GM23338 (cell line): ENCODE results near the gene MAP4. TPM values are rescaled to one million over a fixed set of nuclear protein-coding genes. Genes with fewer than 3 reads are reported as not detected.

Source experiments
- ATAC-seq: fragments of 200-7000 bp; cut with Tn5 transposase; 3 replicates; pipeline ENCODE4 v1.9.1; 2020
- DNase-seq: peaks from one replicate; pipeline ENCODE4 v3.0.0-alpha.2; 2015; ENCODE audit warnings: low spot score
- H2AFZ ChIP-seq: fragments of 200-600 bp; sonication (generic); 2 replicates; pipeline ENCODE4 v1.8.0; 2016; ENCODE audit warnings: antibody characterized with exemption, mild to moderate bottlenecking, moderate library complexity
- H3F3A ChIP-seq: fragments of 200-600 bp; sonication (generic); replicated peaks from 2 replicates; pipeline ENCODE4 v1.8.0; 2017; ENCODE audit warnings: antibody characterized with exemption, mixed run types, low read depth
- H3K27ac ChIP-seq: fragments of 200-600 bp; sonication (generic); 2 replicates; pipeline ENCODE4 v1.6.1; 2016; ENCODE audit warnings: low read depth
- H3K27me3 ChIP-seq: fragments of 200-600 bp; sonication (generic); 2 replicates; pipeline ENCODE4 v1.8.0; 2016; ENCODE audit warnings: mild to moderate bottlenecking, mixed run types, moderate library complexity; ENCODE audit not compliant: insufficient read depth
- H3K36me3 ChIP-seq: fragments of 200-600 bp; sonication (generic); 2 replicates; pipeline ENCODE4 v1.8.0; 2016; ENCODE audit warnings: mild to moderate bottlenecking; ENCODE audit not compliant: insufficient read depth
- H3K4me1 ChIP-seq: fragments of 200-600 bp; sonication (generic); 2 replicates; pipeline ENCODE4 v1.8.0; 2016; ENCODE audit warnings: mild to moderate bottlenecking, moderate library complexity; ENCODE audit not compliant: insufficient read depth
- H3K4me2 ChIP-seq: fragments of 200-600 bp; sonication (generic); 2 replicates; pipeline ENCODE4 v1.7.1; 2017; ENCODE audit warnings: mixed run types
- H3K4me3 ChIP-seq: fragments of 200-600 bp; sonication (generic); 2 replicates; pipeline ENCODE4 v1.6.1; 2016; ENCODE audit warnings: mixed run types
- H3K79me2 ChIP-seq: fragments of 200-600 bp; sonication (generic); replicated peaks from 2 replicates; pipeline ENCODE4 v1.8.0; 2017; ENCODE audit warnings: mild to moderate bottlenecking; ENCODE audit not compliant: insufficient read depth
- H3K9me2 ChIP-seq: fragments of 200-600 bp; sonication (generic); 2 replicates; pipeline ENCODE4 v1.8.0; 2017; ENCODE audit not compliant: insufficient read depth
- H4K20me1 ChIP-seq: fragments of 200-600 bp; sonication (generic); replicated peaks from 2 replicates; pipeline ENCODE4 v1.8.0; 2017; ENCODE audit warnings: mild to moderate bottlenecking; ENCODE audit not compliant: insufficient read depth
- H3K27ac Mint-ChIP-seq: 2 replicates; pipeline ENCODE4 v1.8.0; 2020; ENCODE audit warnings: inconsistent platforms, mild to moderate bottlenecking, moderate library complexity, mixed read lengths
- H3K27me3 Mint-ChIP-seq: 3 replicates; pipeline ENCODE4 v1.8.0; 2022; ENCODE audit warnings: low read depth, mild to moderate bottlenecking, moderate library complexity, mixed read lengths, inconsistent platforms; ENCODE audit not compliant: insufficient read depth, poor library complexity
- H3K36me3 Mint-ChIP-seq: 3 replicates; pipeline ENCODE4 v1.8.0; 2021; ENCODE audit warnings: low read depth, mild to moderate bottlenecking, inconsistent platforms, moderate library complexity, mixed read lengths
- H3K4me1 Mint-ChIP-seq: 3 replicates; pipeline ENCODE4 v1.8.0; 2020; ENCODE audit warnings: mild to moderate bottlenecking, inconsistent platforms, mixed read lengths
- H3K4me3 Mint-ChIP-seq: 3 replicates; pipeline ENCODE4 v1.8.0; 2021; ENCODE audit warnings: moderate library complexity, mild to moderate bottlenecking, inconsistent platforms, mixed read lengths
- H3K9me3 Mint-ChIP-seq: 3 replicates; pipeline ENCODE4 v1.8.0; 2020; ENCODE audit warnings: moderate library complexity, mild to moderate bottlenecking, inconsistent platforms, mixed read lengths
- EZH2phosphoT487 ChIP-seq: fragments of 200-600 bp; sonication (generic); IDR thresholded peaks from one replicate; pipeline ENCODE4 v1.8.1; 2018; ENCODE audit warnings: antibody characterized with exemption; ENCODE audit not compliant: unreplicated experiment
- JUNB ChIP-seq: IDR thresholded peaks from one replicate; pipeline ENCODE4 v1.6.1; 2016; ENCODE audit warnings: antibody characterized with exemption; ENCODE audit not compliant: unreplicated experiment
- NANOG ChIP-seq: IDR thresholded peaks from 2 replicates; pipeline ENCODE4 v1.6.1; 2016; ENCODE audit warnings: antibody characterized with exemption, borderline replicate concordance
- POLR2AphosphoS5 ChIP-seq: IDR thresholded peaks from 2 replicates; pipeline ENCODE4 v1.6.1; 2016; ENCODE audit warnings: antibody characterized with exemption, low read depth
- STAT1 ChIP-seq: IDR thresholded peaks from one replicate; pipeline ENCODE4 v1.6.1; 2016; ENCODE audit warnings: antibody characterized with exemption; ENCODE audit not compliant: unreplicated experiment
- ZNF114 ChIP-seq: fragments of 250-450 bp; sonication (Bioruptor Pico); IDR thresholded peaks from 2 replicates; pipeline ENCODE4 v1.5.0; 2020; ENCODE audit warnings: mild to moderate bottlenecking, moderate library complexity
- ZNF331 ChIP-seq: fragments of 250-450 bp; sonication (Bioruptor Pico); IDR thresholded peaks from 2 replicates; pipeline ENCODE4 v1.5.0; 2020; ENCODE audit warnings: low read depth, mild to moderate bottlenecking, moderate library complexity
- polyA plus RNA-seq: library from polyadenylated mRNA; unstranded; fragments of >200 nt; fragmentation: Nextera tagmentation; extraction: Ambion mirVana; gene quantifications from 2 replicates; pipeline ENCODE4 v1.2.1, GENCODE V29; 2016
- total RNA-seq: library from RNA; depleted of rRNA; stranded (reverse); fragments of >200 nt; shearing (Covaris generic); gene quantifications from 2 replicates; pipeline ENCODE4 v1.2.3, GENCODE V29; 2014
- TF ChIP-seq, protein P1 (sequence below), 2 experiments: fragments of 200-600 bp in 1 of 2; sonication (generic) in 1 of 2; conservative IDR thresholded peaks; 2 replicates each; pipeline versions ENCODE4 v1.5.1 to v1.6.1; 2016 to 2017; ENCODE audit warnings: antibody characterized with exemption in 2 of 2, low read depth in 2 of 2, mild to moderate bottlenecking in 2 of 2, moderate library complexity in 1 of 2
- TF ChIP-seq, protein P2 (sequence below): IDR thresholded peaks from 2 replicates; pipeline ENCODE4 v1.6.1; 2016; ENCODE audit warnings: antibody characterized with exemption
- TF ChIP-seq, protein P3 (sequence below): IDR thresholded peaks from one replicate; pipeline ENCODE4 v1.6.1; 2018; ENCODE audit warnings: antibody characterized with exemption; ENCODE audit not compliant: unreplicated experiment
- TF ChIP-seq, protein P4 (sequence below): fragments of 250-450 bp; sonication (Bioruptor Pico); IDR thresholded peaks from 2 replicates; pipeline ENCODE4 v1.5.0; 2020; ENCODE audit warnings: mild to moderate bottlenecking, moderate library complexity

MAP4 gene
- total and polyA plus RNA-seq, 2 experiments from 2014 or later = 103 to 113 TPM

DNA sequence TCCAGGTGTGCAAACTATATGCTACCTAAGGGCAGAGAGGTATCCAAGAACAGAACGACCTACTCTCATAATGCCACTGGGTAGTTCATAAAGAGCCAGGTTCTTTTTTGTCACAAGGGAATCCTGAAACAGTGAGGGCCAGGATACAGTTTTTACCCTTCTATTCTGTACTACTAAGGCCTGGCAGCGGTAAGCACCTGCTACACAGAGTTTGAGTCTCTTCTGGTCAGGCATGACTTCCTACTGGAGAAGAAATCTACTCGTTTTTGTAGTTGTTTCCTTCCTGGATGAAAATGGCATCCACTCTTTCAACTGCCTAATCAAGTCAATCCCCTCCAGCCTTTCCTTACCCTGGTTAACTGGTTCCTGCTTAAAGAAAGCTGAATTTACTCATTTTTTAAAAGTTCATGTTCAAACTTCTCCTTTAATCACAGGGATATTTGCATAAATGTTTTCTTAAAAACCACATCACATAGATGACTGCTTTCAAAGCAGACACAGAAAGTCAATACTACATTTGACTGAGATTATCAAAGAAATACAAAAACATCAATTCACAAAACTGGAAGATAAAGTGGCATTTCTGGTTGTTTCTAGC, 40.0 kb downstream of the MAP4 start:
- no peaks in the 10 kb centered on the region for H3K36me3 ChIP-seq
- H3K27ac ChIP-seq = no peak overlapping the region
- DNase-seq = no peak
- no peak overlapping the region for H3K4me3 ChIP-seq
- H4K20me1 ChIP-seq = peaks cover 5% of the 10 kb centered on the region; the same call in 1 of the 2 replicates
- H2AFZ ChIP-seq = no peak overlapping the region
- H3K4me2 ChIP-seq = no peak overlapping the region
- no peaks in the 10 kb centered on the region for H3K27me3 ChIP-seq
- no peak overlapping the region for H3K27ac Mint-ChIP-seq
- H3K79me2 ChIP-seq = peaks cover 13% of the 10 kb centered on the region
- no peaks in the 10 kb centered on the region for H3K9me2 ChIP-seq
- H3K36me3 Mint-ChIP-seq = no peaks in the 10 kb centered on the region; the same call in 2 of the 3 replicates
- H3K27me3 Mint-ChIP-seq = peaks cover 6% of the 10 kb centered on the region
- ATAC-seq = no peak
- no peaks in the 10 kb centered on the region for H3K9me3 Mint-ChIP-seq
- H3F3A ChIP-seq = no peaks in the 10 kb centered on the region
- no peaks in the 10 kb centered on the region for H3K4me1 ChIP-seq
- no peaks in the 10 kb centered on the region for H3K4me1 Mint-ChIP-seq
- TF ChIP-seq, protein P1, sequence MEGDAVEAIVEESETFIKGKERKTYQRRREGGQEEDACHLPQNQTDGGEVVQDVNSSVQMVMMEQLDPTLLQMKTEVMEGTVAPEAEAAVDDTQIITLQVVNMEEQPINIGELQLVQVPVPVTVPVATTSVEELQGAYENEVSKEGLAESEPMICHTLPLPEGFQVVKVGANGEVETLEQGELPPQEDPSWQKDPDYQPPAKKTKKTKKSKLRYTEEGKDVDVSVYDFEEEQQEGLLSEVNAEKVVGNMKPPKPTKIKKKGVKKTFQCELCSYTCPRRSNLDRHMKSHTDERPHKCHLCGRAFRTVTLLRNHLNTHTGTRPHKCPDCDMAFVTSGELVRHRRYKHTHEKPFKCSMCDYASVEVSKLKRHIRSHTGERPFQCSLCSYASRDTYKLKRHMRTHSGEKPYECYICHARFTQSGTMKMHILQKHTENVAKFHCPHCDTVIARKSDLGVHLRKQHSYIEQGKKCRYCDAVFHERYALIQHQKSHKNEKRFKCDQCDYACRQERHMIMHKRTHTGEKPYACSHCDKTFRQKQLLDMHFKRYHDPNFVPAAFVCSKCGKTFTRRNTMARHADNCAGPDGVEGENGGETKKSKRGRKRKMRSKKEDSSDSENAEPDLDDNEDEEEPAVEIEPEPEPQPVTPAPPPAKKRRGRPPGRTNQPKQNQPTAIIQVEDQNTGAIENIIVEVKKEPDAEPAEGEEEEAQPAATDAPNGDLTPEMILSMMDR (conservative IDR thresholded peaks at IDR 0.05; ENCODE audit: low read depth in 2 of 2) = no peak
- TF ChIP-seq, protein P2, sequence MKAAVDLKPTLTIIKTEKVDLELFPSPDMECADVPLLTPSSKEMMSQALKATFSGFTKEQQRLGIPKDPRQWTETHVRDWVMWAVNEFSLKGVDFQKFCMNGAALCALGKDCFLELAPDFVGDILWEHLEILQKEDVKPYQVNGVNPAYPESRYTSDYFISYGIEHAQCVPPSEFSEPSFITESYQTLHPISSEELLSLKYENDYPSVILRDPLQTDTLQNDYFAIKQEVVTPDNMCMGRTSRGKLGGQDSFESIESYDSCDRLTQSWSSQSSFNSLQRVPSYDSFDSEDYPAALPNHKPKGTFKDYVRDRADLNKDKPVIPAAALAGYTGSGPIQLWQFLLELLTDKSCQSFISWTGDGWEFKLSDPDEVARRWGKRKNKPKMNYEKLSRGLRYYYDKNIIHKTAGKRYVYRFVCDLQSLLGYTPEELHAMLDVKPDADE = no peak
- no peak for TF ChIP-seq JUNB
- no peak for TF ChIP-seq POLR2AphosphoS5
- no peak for TF ChIP-seq EZH2phosphoT487
- TF ChIP-seq, protein P3, sequence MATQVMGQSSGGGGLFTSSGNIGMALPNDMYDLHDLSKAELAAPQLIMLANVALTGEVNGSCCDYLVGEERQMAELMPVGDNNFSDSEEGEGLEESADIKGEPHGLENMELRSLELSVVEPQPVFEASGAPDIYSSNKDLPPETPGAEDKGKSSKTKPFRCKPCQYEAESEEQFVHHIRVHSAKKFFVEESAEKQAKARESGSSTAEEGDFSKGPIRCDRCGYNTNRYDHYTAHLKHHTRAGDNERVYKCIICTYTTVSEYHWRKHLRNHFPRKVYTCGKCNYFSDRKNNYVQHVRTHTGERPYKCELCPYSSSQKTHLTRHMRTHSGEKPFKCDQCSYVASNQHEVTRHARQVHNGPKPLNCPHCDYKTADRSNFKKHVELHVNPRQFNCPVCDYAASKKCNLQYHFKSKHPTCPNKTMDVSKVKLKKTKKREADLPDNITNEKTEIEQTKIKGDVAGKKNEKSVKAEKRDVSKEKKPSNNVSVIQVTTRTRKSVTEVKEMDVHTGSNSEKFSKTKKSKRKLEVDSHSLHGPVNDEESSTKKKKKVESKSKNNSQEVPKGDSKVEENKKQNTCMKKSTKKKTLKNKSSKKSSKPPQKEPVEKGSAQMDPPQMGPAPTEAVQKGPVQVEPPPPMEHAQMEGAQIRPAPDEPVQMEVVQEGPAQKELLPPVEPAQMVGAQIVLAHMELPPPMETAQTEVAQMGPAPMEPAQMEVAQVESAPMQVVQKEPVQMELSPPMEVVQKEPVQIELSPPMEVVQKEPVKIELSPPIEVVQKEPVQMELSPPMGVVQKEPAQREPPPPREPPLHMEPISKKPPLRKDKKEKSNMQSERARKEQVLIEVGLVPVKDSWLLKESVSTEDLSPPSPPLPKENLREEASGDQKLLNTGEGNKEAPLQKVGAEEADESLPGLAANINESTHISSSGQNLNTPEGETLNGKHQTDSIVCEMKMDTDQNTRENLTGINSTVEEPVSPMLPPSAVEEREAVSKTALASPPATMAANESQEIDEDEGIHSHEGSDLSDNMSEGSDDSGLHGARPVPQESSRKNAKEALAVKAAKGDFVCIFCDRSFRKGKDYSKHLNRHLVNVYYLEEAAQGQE = no peak
- TF ChIP-seq ZNF114 (CRISPR knock-in tag) = no peak
- no peak for TF ChIP-seq ZNF331 (CRISPR knock-in tag)
- TF ChIP-seq STAT1 = no peak
- TF ChIP-seq, protein P4, sequence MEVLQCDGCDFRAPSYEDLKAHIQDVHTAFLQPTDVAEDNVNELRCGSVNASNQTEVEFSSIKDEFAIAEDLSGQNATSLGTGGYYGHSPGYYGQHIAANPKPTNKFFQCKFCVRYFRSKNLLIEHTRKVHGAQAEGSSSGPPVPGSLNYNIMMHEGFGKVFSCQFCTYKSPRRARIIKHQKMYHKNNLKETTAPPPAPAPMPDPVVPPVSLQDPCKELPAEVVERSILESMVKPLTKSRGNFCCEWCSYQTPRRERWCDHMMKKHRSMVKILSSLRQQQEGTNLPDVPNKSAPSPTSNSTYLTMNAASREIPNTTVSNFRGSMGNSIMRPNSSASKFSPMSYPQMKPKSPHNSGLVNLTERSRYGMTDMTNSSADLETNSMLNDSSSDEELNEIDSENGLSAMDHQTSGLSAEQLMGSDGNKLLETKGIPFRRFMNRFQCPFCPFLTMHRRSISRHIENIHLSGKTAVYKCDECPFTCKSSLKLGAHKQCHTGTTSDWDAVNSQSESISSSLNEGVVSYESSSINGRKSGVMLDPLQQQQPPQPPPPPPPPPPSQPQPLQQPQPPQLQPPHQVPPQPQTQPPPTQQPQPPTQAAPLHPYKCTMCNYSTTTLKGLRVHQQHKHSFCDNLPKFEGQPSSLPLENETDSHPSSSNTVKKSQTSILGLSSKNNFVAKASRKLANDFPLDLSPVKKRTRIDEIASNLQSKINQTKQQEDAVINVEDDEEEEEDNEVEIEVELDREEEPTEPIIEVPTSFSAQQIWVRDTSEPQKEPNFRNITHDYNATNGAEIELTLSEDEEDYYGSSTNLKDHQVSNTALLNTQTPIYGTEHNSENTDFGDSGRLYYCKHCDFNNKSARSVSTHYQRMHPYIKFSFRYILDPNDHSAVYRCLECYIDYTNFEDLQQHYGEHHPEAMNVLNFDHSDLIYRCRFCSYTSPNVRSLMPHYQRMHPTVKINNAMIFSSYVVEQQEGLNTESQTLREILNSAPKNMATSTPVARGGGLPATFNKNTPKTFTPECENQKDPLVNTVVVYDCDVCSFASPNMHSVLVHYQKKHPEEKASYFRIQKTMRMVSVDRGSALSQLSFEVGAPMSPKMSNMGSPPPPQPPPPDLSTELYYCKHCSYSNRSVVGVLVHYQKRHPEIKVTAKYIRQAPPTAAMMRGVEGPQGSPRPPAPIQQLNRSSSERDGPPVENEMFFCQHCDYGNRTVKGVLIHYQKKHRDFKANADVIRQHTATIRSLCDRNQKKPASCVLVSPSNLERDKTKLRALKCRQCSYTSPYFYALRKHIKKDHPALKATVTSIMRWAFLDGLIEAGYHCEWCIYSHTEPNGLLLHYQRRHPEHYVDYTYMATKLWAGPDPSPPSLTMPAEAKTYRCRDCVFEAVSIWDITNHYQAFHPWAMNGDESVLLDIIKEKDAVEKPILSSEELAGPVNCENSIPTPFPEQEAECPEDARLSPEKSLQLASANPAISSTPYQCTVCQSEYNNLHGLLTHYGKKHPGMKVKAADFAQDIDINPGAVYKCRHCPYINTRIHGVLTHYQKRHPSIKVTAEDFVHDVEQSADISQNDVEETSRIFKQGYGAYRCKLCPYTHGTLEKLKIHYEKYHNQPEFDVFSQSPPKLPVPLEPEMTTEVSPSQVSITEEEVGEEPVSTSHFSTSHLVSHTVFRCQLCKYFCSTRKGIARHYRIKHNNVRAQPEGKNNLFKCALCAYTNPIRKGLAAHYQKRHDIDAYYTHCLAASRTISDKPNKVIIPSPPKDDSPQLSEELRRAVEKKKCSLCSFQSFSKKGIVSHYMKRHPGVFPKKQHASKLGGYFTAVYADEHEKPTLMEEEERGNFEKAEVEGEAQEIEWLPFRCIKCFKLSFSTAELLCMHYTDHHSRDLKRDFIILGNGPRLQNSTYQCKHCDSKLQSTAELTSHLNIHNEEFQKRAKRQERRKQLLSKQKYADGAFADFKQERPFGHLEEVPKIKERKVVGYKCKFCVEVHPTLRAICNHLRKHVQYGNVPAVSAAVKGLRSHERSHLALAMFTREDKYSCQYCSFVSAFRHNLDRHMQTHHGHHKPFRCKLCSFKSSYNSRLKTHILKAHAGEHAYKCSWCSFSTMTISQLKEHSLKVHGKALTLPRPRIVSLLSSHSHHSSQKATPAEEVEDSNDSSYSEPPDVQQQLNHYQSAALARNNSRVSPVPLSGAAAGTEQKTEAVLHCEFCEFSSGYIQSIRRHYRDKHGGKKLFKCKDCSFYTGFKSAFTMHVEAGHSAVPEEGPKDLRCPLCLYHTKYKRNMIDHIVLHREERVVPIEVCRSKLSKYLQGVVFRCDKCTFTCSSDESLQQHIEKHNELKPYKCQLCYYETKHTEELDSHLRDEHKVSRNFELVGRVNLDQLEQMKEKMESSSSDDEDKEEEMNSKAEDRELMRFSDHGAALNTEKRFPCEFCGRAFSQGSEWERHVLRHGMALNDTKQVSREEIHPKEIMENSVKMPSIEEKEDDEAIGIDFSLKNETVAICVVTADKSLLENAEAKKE (CRISPR knock-in tag) = no peak
- TF ChIP-seq NANOG = no peak
- no peak overlapping the region for H3K4me3 Mint-ChIP-seq
